Measurements from ENCODE around the gene GAS2L1.
A peak's percentile ranks its signal among the peaks of the same experiment; 100 is the strongest.
"Not testable (repeated sequence)": the region's sequence is repeated elsewhere in the genome, so short reads cannot be mapped to it uniquely, and the experiment has no call there.

GAS2L1 gene

GRCh38 chr22:29351042-29351441 is 44.6 kb downstream of the GAS2L1 start:
- POLR2A ChIA-PET (ENCODE audit: low non-redundant PET), result no interaction called here
- CTCF ChIA-PET, result no interaction called here
- H3K27ac ChIP-seq, result no peak overlapping the region
- TF ChIP-seq CTCF (conservative IDR thresholded peaks at IDR 0.05; ENCODE audit: low read depth), result no peak
- DNase-seq (ENCODE audit: low spot score), result no peak

GRCh38 chr22:29351891-29352290 is 45.4 kb downstream of the GAS2L1 start:
- no peak overlapping the region for H3K27ac ChIP-seq
- ChIA-PET POLR2A (ENCODE audit: low non-redundant PET) (interaction anchor here (0.5 kb wide), 1 partner anchor 16 kb away, joined by 4 read pairs; no protein-coding TSS in a partner anchor), CTCF (no interaction called here)
- no peak for DNase-seq (ENCODE audit: low spot score)
- no peak for TF ChIP-seq CTCF (conservative IDR thresholded peaks at IDR 0.05; ENCODE audit: low read depth)

GRCh38 chr22:29352778-29353177 is 46.3 kb downstream of the GAS2L1 start:
- POLR2A ChIA-PET (ENCODE audit: low non-redundant PET), result no interaction called here
- no peak for TF ChIP-seq CTCF (conservative IDR thresholded peaks at IDR 0.05; ENCODE audit: low read depth)

GRCh38 chr22:29353286-29353685 is 46.8 kb downstream of the GAS2L1 start:
- no peak for TF ChIP-seq CTCF (conservative IDR thresholded peaks at IDR 0.05; ENCODE audit: low read depth)
- POLR2A ChIA-PET (ENCODE audit: low non-redundant PET), result no interaction called here
- CTCF ChIA-PET, result no interaction called here
- H3K27ac ChIP-seq, result no peak overlapping the region
- no peak for DNase-seq (ENCODE audit: low spot score)

More at GRCh38 chr22:29352778-29353177, 46.3 kb downstream of the GAS2L1 start:
- no peak overlapping the region for H3K27ac ChIP-seq
- CTCF ChIA-PET, result no interaction called here
- DNase-seq (ENCODE audit: low spot score), result no peak

GRCh38 chr22:29353860-29354259 is 47.4 kb downstream of the GAS2L1 start:
- TF ChIP-seq CTCF (conservative IDR thresholded peaks at IDR 0.05; ENCODE audit: low read depth), result no peak
- CTCF ChIA-PET, result no interaction called here
- POLR2A ChIA-PET (ENCODE audit: low non-redundant PET), result no interaction called here
- no peak overlapping the region for H3K27ac ChIP-seq
- DNase-seq (ENCODE audit: low spot score), result no peak

GRCh38 chr22:29357193-29357890 is 50.9 kb downstream of the GAS2L1 start:
- CTCF ChIA-PET, result interaction anchor here (0.6 kb wide), 1 partner anchor 38 kb away, joined by 3 read pairs; no protein-coding TSS in a partner anchor
- DNase-seq (ENCODE audit: low spot score); POLR2A ChIA-PET (ENCODE audit: low non-redundant PET); H3K27ac ChIP-seq: not testable (repeated sequence)

- ChIA-PET POLR2A (ENCODE audit: low non-redundant PET) (no interaction called here), CTCF (interaction anchor here (0.6 to 0.7 kb wide), 6 partner anchors 23 to 1659 kb away, joined by 3 to 7 read pairs (median 3); no protein-coding TSS in a partner anchor)
- TF ChIP-seq CTCF (conservative IDR thresholded peaks at IDR 0.05; ENCODE audit: low read depth), result peak; percentile 56
- DNase-seq (ENCODE audit: low spot score), result peak; percentile 11
- no peak overlapping the region for H3K27ac ChIP-seq
These were observed 53.0 kb downstream of the GAS2L1 start for GRCh38 chr22:29359469-29359868.
